ENCODE results near the gene PDLIM4.

Gene PDLIM4

GRCh38 chr5:132245593-132245992 lies 11.9 kb upstream of the PDLIM4 start:
- DNase-seq (ENCODE audit: low read depth in 1 of 2, low spot score in 1 of 2) = no peak
- Histone ChIP-seq H3K27ac (replicated peaks) (no peak overlapping the region), H3K27me3 (ENCODE audit: insufficient read depth, poor library complexity, severe bottlenecking) (no peaks in the 10 kb centered on the region), H3K4me3 (replicated peaks; ENCODE audit: insufficient read depth, low read length) (no peak overlapping the region)
- no peak for TF ChIP-seq SPI1 (IDR thresholded peaks at IDR 0.05; ENCODE audit: borderline replicate concordance, low read depth)
- TF ChIP-seq, protein P1, sequence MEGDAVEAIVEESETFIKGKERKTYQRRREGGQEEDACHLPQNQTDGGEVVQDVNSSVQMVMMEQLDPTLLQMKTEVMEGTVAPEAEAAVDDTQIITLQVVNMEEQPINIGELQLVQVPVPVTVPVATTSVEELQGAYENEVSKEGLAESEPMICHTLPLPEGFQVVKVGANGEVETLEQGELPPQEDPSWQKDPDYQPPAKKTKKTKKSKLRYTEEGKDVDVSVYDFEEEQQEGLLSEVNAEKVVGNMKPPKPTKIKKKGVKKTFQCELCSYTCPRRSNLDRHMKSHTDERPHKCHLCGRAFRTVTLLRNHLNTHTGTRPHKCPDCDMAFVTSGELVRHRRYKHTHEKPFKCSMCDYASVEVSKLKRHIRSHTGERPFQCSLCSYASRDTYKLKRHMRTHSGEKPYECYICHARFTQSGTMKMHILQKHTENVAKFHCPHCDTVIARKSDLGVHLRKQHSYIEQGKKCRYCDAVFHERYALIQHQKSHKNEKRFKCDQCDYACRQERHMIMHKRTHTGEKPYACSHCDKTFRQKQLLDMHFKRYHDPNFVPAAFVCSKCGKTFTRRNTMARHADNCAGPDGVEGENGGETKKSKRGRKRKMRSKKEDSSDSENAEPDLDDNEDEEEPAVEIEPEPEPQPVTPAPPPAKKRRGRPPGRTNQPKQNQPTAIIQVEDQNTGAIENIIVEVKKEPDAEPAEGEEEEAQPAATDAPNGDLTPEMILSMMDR (IDR thresholded peaks at IDR 0.05; ENCODE audit: insufficient read depth, low read length) = no peak
- no peak for TF ChIP-seq REST (IDR thresholded peaks at IDR 0.05; ENCODE audit: insufficient replicate concordance, low read depth)
- no peak for TF ChIP-seq POLR2AphosphoS5 (IDR thresholded peaks at IDR 0.05; ENCODE audit: low read depth)
- no peak for TF ChIP-seq GABPA (IDR thresholded peaks at IDR 0.05; ENCODE audit: low read depth)

GRCh38 chr5:132246806-132247205 lies 10.7 kb upstream of the PDLIM4 start:
- no peak for DNase-seq (ENCODE audit: low read depth in 1 of 2, low spot score in 1 of 2)
- H3K27me3 ChIP-seq (ENCODE audit: insufficient read depth, poor library complexity, severe bottlenecking) = no peaks in the 10 kb centered on the region
- no peak overlapping the region for H3K4me3 ChIP-seq (replicated peaks; ENCODE audit: insufficient read depth, low read length)
- H3K27ac ChIP-seq (replicated peaks) = no peak overlapping the region
- no peak for TF ChIP-seq SPI1 (IDR thresholded peaks at IDR 0.05; ENCODE audit: borderline replicate concordance, low read depth)
- TF ChIP-seq POLR2AphosphoS5 (IDR thresholded peaks at IDR 0.05; ENCODE audit: low read depth) = no peak
- no peak for TF ChIP-seq GABPA (IDR thresholded peaks at IDR 0.05; ENCODE audit: low read depth)
- TF ChIP-seq, protein P1 (IDR thresholded peaks at IDR 0.05; ENCODE audit: insufficient read depth, low read length) = no peak
- TF ChIP-seq REST (IDR thresholded peaks at IDR 0.05; ENCODE audit: insufficient replicate concordance, low read depth) = no peak

- Histone ChIP-seq H3K27ac (replicated peaks) (no peak overlapping the region), H3K27me3 (ENCODE audit: insufficient read depth, poor library complexity, severe bottlenecking) (no peaks in the 10 kb centered on the region), H3K4me3 (replicated peaks; ENCODE audit: insufficient read depth, low read length) (no peak overlapping the region)
- TF ChIP-seq SPI1 (IDR thresholded peaks at IDR 0.05; ENCODE audit: borderline replicate concordance, low read depth) (no peak), REST (IDR thresholded peaks at IDR 0.05; ENCODE audit: insufficient replicate concordance, low read depth) (no peak), POLR2AphosphoS5 (IDR thresholded peaks at IDR 0.05; ENCODE audit: low read depth) (no peak)
- TF ChIP-seq, protein P1 (IDR thresholded peaks at IDR 0.05; ENCODE audit: insufficient read depth, low read length) = no peak
- DNase-seq (ENCODE audit: low read depth in 1 of 2, low spot score in 1 of 2) = no peak
Measured at GRCh38 chr5:132250547-132250946, 6.9 kb upstream of the PDLIM4 start.
